ENCODE data around the gene TRIP6. TPM values are rescaled to one million over a fixed set of nuclear protein-coding genes. Genes with fewer than 3 reads are reported as not detected.

TRIP6 gene
- total RNA-seq, 4 donors from 2014 or later, result 71.8 to 88.7 (median 81.0) TPM

DNA sequence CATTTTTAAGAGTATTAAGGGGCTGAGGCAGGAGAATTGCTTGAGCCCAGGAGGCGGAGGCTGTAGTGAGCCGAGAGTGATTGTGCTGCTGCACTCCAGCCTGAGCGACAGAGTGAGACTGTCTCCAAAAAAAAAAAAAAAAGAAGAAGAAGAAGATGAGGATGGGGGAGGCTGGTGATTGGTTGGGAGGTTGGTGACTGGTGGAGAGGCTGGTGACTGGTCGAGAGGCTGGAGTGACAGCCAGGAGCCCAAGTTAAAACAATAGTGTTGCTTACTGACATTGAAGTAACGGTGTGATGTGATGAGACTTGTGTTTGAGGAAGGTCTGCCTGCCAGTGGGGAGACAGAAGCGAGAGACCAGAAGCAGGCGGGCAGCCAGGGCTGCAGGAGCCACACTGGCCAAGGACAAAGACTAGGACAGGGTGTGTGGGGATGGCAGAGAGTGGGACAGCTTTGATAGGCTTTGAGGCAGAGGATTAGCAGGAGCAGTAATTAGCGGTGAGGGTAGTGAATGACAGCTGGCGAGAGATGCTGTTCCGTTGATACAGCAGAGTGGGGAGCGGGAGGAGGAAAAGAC is 12.6 kb downstream of the TRIP6 start:
- no peak overlapping the region for H3K4me3 ChIP-seq (ENCODE audit: low read depth, poor library complexity, severe bottlenecking)
- no peak for DNase-seq (ENCODE audit: low spot score in 2 of 2)
- 79 to 82% methylated on average over 11 of the region's 11 CpGs for WGBS, 2 donors
- TF ChIP-seq, protein P1, sequence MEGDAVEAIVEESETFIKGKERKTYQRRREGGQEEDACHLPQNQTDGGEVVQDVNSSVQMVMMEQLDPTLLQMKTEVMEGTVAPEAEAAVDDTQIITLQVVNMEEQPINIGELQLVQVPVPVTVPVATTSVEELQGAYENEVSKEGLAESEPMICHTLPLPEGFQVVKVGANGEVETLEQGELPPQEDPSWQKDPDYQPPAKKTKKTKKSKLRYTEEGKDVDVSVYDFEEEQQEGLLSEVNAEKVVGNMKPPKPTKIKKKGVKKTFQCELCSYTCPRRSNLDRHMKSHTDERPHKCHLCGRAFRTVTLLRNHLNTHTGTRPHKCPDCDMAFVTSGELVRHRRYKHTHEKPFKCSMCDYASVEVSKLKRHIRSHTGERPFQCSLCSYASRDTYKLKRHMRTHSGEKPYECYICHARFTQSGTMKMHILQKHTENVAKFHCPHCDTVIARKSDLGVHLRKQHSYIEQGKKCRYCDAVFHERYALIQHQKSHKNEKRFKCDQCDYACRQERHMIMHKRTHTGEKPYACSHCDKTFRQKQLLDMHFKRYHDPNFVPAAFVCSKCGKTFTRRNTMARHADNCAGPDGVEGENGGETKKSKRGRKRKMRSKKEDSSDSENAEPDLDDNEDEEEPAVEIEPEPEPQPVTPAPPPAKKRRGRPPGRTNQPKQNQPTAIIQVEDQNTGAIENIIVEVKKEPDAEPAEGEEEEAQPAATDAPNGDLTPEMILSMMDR (IDR thresholded peaks at IDR 0.05), result no peak
- no peak for TF ChIP-seq POLR2A (IDR thresholded peaks at IDR 0.05)
- intact Hi-C loops (cut with DNase I; ENCODE audit: low total_unique reads), result no loop called here

DNA sequence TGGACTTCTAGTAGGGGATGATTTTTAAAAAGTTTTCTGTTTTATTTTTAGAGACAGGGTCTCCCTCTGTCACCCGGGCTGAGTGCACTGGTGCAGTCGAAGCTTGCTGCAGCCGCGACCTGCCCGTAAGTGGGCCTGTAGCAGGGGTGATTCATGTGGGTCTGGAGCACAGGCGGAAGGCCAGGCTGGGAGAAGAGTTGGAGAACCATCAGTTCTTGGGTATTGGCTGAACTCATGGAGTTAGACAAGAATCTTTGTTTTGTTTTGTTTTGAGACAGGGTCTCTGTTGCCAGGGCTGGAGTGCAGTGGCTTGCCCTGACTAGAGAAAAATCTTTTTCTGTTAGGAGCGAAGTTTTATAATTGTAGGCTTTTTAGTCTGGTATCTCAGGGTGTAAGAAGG is 13.5 kb downstream of the TRIP6 start:
- WGBS, 2 donors, result 85 to 89% methylated on average over 7 of the region's 7 CpGs
- TF ChIP-seq POLR2A (IDR thresholded peaks at IDR 0.05), result no peak
- TF ChIP-seq, protein P1 (IDR thresholded peaks at IDR 0.05), result no peak
- no peak overlapping the region for H3K4me3 ChIP-seq (ENCODE audit: low read depth, poor library complexity, severe bottlenecking)
- DNase-seq (ENCODE audit: low spot score in 2 of 2), result no peak
- intact Hi-C loops (cut with DNase I; ENCODE audit: low total_unique reads), result no loop called here

DNA sequence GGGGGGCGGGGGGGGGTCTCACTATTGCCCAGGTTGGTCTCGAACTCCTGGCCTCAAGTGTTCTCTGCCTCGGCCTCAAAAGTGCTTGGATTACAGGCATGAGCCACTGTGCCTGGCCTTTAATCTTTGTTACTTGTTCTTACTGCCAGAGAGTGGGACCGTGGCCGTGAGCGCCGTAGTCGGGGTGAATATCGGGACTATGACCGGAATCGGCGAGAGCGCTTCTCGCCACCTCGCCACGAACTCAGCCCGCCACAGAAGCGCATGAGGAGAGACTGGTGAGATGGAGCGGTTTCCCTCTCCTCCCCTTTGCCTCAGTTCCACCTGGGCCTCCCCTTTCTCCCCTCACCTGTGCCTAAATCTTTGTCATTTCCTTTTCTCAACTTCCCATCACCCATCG is 13.9 kb downstream of the TRIP6 start:
- 95 to 96% methylated on average over 20 of the region's 20 CpGs for WGBS, 2 donors
- intact Hi-C loops (cut with DNase I; ENCODE audit: low total_unique reads), result no loop called here
- DNase-seq (ENCODE audit: low spot score in 2 of 2), result no peak
- no peak overlapping the region for H3K4me3 ChIP-seq (ENCODE audit: low read depth, poor library complexity, severe bottlenecking)
- TF ChIP-seq, protein P1 (IDR thresholded peaks at IDR 0.05), result no peak
- no peak for TF ChIP-seq POLR2A (IDR thresholded peaks at IDR 0.05)

DNA sequence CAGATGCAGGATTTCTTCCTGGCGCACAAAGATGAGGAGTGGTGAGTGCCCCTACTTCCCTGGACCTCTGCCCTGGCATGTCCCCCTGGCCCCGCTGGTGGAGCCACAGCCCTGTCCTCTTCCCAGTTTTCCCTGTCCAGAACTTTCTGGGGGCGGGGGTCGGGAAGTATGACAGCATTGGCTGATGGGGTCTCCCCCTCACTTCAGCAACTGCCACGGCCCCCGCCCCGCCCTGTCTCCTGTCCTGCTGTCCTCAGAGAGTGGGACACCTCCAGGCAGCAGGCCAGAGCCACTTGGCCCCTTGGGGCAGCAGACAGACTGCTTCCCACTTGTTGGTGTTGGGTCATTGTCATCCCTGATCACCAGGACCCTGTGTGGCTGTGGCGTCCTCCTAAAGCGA is 15.0 kb downstream of the TRIP6 start:
- intact Hi-C loops (cut with DNase I; ENCODE audit: low total_unique reads), result no loop called here
- TF ChIP-seq, protein P1 (IDR thresholded peaks at IDR 0.05), result no peak
- TF ChIP-seq POLR2A (IDR thresholded peaks at IDR 0.05), result no peak
- WGBS, 2 donors, result 89 to 94% methylated on average over 9 of the region's 9 CpGs

DNA sequence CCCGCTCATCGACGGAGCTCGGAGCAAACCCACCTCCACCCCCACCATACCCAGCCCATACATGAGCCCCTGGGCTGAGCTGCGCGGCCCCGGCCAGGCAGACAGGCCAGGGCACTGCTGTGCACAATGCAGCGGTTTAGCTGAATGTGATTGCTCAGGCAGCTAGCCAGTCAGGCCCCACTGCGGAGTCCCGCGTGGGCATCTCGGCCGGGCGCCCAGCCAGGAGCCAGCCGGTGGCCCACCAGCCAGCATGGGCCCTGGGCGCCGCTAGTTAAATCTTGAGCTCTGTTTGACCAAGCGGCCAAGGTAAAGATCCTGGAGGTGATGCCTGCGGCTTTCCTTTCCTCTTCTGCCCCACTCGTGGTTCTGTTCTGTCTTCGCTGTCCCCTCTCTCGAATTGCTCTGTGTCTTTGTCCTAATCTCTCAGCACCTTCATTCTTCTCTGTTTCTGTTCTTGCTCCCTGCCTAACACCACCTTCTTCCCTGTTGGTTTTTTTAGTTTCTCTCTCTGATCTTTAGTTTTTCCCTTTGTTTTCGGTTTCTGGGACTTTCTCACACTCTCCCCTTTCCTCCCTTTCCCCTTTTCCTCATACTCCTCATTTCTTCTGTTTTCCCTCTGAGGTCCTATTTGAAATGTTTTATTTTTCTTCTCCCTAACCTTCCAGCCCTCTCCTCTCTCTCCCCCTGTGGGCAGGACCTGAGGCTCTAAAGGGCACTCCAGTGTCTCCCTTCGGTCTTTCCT is 15.8 kb downstream of the TRIP6 start:
- intact Hi-C loops (cut with DNase I; ENCODE audit: low total_unique reads), result no loop called here
- H3K4me3 ChIP-seq (ENCODE audit: low read depth, poor library complexity, severe bottlenecking), result no peak overlapping the region
- DNase-seq (ENCODE audit: low spot score in 2 of 2), result no peak
- TF ChIP-seq POLR2A (IDR thresholded peaks at IDR 0.05), result no peak
- TF ChIP-seq, protein P1 (IDR thresholded peaks at IDR 0.05), result no peak
- 91 to 94% methylated on average over 18 to 22 of the region's 24 CpGs for WGBS, 2 donors

More for the DNA sequence above, 15.0 kb downstream of the TRIP6 start:
- H3K4me3 ChIP-seq (ENCODE audit: low read depth, poor library complexity, severe bottlenecking), result no peak overlapping the region
- DNase-seq (ENCODE audit: low spot score in 2 of 2), result no peak
